ENCODE data around the gene MBNL2. TPM values are rescaled to one million over a fixed set of nuclear protein-coding genes. Genes with fewer than 3 reads are reported as not detected.

The MBNL2 gene
- total RNA-seq, 1 experiment from 2014 or later, result 0.85 TPM

DNA sequence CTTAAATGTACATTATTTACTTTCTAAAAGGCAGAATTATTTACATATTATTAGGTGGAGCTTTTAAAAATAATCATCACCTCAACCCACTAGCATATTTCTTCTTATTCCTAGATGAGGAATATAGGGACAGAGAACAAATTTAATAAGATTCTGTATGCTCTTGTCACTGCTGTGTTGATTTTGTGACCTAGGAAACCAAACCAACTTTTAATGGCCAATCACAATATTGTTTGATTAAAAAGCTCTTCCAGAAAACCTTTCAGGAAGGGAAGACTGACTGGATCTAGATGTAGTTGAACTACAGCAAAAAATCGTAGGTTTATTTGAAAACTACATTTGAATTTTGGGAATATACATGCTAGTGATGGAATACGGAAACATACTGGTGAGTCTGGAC is 120.0 kb downstream of the MBNL2 start:
- ChIA-PET CTCF (interaction anchor here (1.9 kb wide), 1 partner anchor 232 kb away, joined by 13 read pairs; no protein-coding TSS in a partner anchor), POLR2A (no interaction called here)
- DNase-seq (ENCODE audit: low spot score) (no peak), ATAC-seq (no peak)
- Mint-ChIP-seq H3K4me1 (no peaks in the 10 kb centered on the region), H3K36me3 (no peaks in the 10 kb centered on the region), H3K9me3 (no peaks in the 10 kb centered on the region), H3K27me3 (ENCODE audit: low read depth) (no peaks in the 10 kb centered on the region), H3K4me3 (no peak overlapping the region), H3K27ac (no peak overlapping the region)
- TF ChIP-seq, protein P1, sequence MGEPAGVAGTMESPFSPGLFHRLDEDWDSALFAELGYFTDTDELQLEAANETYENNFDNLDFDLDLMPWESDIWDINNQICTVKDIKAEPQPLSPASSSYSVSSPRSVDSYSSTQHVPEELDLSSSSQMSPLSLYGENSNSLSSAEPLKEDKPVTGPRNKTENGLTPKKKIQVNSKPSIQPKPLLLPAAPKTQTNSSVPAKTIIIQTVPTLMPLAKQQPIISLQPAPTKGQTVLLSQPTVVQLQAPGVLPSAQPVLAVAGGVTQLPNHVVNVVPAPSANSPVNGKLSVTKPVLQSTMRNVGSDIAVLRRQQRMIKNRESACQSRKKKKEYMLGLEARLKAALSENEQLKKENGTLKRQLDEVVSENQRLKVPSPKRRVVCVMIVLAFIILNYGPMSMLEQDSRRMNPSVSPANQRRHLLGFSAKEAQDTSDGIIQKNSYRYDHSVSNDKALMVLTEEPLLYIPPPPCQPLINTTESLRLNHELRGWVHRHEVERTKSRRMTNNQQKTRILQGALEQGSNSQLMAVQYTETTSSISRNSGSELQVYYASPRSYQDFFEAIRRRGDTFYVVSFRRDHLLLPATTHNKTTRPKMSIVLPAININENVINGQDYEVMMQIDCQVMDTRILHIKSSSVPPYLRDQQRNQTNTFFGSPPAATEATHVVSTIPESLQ (CRISPR knock-in tag; IDR thresholded peaks at IDR 0.05), result no peak
- no peak for TF ChIP-seq ZNF416 (CRISPR knock-in tag; IDR thresholded peaks at IDR 0.05)
- no peak for TF ChIP-seq GRHL2 (CRISPR knock-in tag; IDR thresholded peaks at IDR 0.05; ENCODE audit: insufficient replicate concordance, severe bottlenecking)
- no peak for TF ChIP-seq GABPB1 (CRISPR knock-in tag; IDR thresholded peaks at IDR 0.05)
- TF ChIP-seq, protein P2, sequence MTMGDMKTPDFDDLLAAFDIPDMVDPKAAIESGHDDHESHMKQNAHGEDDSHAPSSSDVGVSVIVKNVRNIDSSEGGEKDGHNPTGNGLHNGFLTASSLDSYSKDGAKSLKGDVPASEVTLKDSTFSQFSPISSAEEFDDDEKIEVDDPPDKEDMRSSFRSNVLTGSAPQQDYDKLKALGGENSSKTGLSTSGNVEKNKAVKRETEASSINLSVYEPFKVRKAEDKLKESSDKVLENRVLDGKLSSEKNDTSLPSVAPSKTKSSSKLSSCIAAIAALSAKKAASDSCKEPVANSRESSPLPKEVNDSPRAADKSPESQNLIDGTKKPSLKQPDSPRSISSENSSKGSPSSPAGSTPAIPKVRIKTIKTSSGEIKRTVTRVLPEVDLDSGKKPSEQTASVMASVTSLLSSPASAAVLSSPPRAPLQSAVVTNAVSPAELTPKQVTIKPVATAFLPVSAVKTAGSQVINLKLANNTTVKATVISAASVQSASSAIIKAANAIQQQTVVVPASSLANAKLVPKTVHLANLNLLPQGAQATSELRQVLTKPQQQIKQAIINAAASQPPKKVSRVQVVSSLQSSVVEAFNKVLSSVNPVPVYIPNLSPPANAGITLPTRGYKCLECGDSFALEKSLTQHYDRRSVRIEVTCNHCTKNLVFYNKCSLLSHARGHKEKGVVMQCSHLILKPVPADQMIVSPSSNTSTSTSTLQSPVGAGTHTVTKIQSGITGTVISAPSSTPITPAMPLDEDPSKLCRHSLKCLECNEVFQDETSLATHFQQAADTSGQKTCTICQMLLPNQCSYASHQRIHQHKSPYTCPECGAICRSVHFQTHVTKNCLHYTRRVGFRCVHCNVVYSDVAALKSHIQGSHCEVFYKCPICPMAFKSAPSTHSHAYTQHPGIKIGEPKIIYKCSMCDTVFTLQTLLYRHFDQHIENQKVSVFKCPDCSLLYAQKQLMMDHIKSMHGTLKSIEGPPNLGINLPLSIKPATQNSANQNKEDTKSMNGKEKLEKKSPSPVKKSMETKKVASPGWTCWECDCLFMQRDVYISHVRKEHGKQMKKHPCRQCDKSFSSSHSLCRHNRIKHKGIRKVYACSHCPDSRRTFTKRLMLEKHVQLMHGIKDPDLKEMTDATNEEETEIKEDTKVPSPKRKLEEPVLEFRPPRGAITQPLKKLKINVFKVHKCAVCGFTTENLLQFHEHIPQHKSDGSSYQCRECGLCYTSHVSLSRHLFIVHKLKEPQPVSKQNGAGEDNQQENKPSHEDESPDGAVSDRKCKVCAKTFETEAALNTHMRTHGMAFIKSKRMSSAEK (CRISPR knock-in tag; IDR thresholded peaks at IDR 0.05; ENCODE audit: borderline replicate concordance), result no peak
- TF ChIP-seq, protein P3, sequence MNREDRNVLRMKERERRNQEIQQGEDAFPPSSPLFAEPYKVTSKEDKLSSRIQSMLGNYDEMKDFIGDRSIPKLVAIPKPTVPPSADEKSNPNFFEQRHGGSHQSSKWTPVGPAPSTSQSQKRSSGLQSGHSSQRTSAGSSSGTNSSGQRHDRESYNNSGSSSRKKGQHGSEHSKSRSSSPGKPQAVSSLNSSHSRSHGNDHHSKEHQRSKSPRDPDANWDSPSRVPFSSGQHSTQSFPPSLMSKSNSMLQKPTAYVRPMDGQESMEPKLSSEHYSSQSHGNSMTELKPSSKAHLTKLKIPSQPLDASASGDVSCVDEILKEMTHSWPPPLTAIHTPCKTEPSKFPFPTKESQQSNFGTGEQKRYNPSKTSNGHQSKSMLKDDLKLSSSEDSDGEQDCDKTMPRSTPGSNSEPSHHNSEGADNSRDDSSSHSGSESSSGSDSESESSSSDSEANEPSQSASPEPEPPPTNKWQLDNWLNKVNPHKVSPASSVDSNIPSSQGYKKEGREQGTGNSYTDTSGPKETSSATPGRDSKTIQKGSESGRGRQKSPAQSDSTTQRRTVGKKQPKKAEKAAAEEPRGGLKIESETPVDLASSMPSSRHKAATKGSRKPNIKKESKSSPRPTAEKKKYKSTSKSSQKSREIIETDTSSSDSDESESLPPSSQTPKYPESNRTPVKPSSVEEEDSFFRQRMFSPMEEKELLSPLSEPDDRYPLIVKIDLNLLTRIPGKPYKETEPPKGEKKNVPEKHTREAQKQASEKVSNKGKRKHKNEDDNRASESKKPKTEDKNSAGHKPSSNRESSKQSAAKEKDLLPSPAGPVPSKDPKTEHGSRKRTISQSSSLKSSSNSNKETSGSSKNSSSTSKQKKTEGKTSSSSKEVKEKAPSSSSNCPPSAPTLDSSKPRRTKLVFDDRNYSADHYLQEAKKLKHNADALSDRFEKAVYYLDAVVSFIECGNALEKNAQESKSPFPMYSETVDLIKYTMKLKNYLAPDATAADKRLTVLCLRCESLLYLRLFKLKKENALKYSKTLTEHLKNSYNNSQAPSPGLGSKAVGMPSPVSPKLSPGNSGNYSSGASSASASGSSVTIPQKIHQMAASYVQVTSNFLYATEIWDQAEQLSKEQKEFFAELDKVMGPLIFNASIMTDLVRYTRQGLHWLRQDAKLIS (CRISPR knock-in tag; IDR thresholded peaks at IDR 0.05; ENCODE audit: borderline replicate concordance), result no peak
- TF ChIP-seq IRF2 (CRISPR knock-in tag; IDR thresholded peaks at IDR 0.05; ENCODE audit: borderline replicate concordance, low read depth), result no peak
- TF ChIP-seq TEAD4 (CRISPR knock-in tag; IDR thresholded peaks at IDR 0.05), result no peak
- TF ChIP-seq, protein P4, sequence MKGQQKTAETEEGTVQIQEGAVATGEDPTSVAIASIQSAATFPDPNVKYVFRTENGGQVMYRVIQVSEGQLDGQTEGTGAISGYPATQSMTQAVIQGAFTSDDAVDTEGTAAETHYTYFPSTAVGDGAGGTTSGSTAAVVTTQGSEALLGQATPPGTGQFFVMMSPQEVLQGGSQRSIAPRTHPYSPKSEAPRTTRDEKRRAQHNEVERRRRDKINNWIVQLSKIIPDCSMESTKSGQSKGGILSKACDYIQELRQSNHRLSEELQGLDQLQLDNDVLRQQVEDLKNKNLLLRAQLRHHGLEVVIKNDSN (CRISPR knock-in tag; IDR thresholded peaks at IDR 0.05), result no peak
- no peak for TF ChIP-seq OVOL2 (CRISPR knock-in tag; IDR thresholded peaks at IDR 0.05; ENCODE audit: borderline replicate concordance)

DNA sequence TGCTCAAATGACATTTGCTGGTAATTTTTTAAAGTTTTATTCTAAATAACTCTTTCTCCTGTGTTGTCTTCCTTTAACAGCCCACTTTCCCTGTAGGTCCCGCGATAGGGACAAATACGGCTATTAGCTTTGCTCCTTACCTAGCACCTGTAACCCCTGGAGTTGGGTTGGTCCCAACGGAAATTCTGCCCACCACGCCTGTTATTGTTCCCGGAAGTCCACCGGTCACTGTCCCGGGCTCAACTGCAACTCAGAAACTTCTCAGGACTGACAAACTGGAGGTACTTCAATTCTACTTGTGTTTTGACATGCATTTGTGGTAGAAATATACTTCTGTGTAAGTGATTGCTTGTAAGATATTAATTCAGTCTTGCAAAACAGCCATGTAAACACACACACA is 120.8 kb downstream of the MBNL2 start:
- Mint-ChIP-seq H3K27ac (no peak overlapping the region), H3K4me1 (no peaks in the 10 kb centered on the region), H3K4me3 (no peak overlapping the region), H3K36me3 (no peaks in the 10 kb centered on the region), H3K27me3 (ENCODE audit: low read depth) (no peaks in the 10 kb centered on the region; the same call in 1 of the 2 replicates), H3K9me3 (no peaks in the 10 kb centered on the region)
- ChIA-PET CTCF (interaction anchor here (1.9 kb wide), 1 partner anchor 233 kb away, joined by 13 read pairs; no protein-coding TSS in a partner anchor), POLR2A (no interaction called here)
- no peak for TF ChIP-seq ZBTB21 (CRISPR knock-in tag; IDR thresholded peaks at IDR 0.05; ENCODE audit: borderline replicate concordance)
- no peak for TF ChIP-seq SMAD3 (CRISPR knock-in tag; IDR thresholded peaks at IDR 0.05; ENCODE audit: borderline replicate concordance)
- TF ChIP-seq, protein P5, sequence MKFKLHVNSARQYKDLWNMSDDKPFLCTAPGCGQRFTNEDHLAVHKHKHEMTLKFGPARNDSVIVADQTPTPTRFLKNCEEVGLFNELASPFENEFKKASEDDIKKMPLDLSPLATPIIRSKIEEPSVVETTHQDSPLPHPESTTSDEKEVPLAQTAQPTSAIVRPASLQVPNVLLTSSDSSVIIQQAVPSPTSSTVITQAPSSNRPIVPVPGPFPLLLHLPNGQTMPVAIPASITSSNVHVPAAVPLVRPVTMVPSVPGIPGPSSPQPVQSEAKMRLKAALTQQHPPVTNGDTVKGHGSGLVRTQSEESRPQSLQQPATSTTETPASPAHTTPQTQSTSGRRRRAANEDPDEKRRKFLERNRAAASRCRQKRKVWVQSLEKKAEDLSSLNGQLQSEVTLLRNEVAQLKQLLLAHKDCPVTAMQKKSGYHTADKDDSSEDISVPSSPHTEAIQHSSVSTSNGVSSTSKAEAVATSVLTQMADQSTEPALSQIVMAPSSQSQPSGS (CRISPR knock-in tag; IDR thresholded peaks at IDR 0.05; ENCODE audit: borderline replicate concordance, low read depth), result no peak
- no peak for TF ChIP-seq JAZF1 (CRISPR knock-in tag; IDR thresholded peaks at IDR 0.05)
- TF ChIP-seq, protein P6, sequence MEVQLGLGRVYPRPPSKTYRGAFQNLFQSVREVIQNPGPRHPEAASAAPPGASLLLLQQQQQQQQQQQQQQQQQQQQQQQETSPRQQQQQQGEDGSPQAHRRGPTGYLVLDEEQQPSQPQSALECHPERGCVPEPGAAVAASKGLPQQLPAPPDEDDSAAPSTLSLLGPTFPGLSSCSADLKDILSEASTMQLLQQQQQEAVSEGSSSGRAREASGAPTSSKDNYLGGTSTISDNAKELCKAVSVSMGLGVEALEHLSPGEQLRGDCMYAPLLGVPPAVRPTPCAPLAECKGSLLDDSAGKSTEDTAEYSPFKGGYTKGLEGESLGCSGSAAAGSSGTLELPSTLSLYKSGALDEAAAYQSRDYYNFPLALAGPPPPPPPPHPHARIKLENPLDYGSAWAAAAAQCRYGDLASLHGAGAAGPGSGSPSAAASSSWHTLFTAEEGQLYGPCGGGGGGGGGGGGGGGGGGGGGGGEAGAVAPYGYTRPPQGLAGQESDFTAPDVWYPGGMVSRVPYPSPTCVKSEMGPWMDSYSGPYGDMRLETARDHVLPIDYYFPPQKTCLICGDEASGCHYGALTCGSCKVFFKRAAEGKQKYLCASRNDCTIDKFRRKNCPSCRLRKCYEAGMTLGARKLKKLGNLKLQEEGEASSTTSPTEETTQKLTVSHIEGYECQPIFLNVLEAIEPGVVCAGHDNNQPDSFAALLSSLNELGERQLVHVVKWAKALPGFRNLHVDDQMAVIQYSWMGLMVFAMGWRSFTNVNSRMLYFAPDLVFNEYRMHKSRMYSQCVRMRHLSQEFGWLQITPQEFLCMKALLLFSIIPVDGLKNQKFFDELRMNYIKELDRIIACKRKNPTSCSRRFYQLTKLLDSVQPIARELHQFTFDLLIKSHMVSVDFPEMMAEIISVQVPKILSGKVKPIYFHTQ (CRISPR knock-in tag; IDR thresholded peaks at IDR 0.05), result no peak
- TF ChIP-seq PRRX2 (CRISPR knock-in tag; IDR thresholded peaks at IDR 0.05), result no peak
- ATAC-seq (no peak), DNase-seq (ENCODE audit: low spot score) (no peak)
